Upper lobe of right lung (tissue), 1 donor: ENCODE results near the gene CAPNS1. TPM values are rescaled to one million over a fixed set of nuclear protein-coding genes. Genes with fewer than 3 reads are reported as not detected.

Source experiments
- ATAC-seq: fragments of 200-7000 bp; cut with Tn5 transposase; one replicate; pipeline ENCODE4 v1.9.1; 2020; ENCODE audit warnings: mild to moderate bottlenecking, moderate library complexity
- DNase-seq: peaks from one replicate; pipeline ENCODE4 v3.0.0-alpha.2; 2020
- H3K27ac ChIP-seq: fragments of 200-600 bp; one replicate; pipeline ENCODE4 v1.8.0; 2022
- H3K27me3 ChIP-seq: fragments of 200-600 bp; one replicate; pipeline ENCODE4 v1.8.0; 2022; ENCODE audit warnings: mild to moderate bottlenecking
- H3K36me3 ChIP-seq: fragments of 200-600 bp; one replicate; pipeline ENCODE4 v1.8.0; 2022
- H3K4me1 ChIP-seq: fragments of 200-600 bp; one replicate; pipeline ENCODE4 v1.8.0; 2022
- H3K4me3 ChIP-seq: fragments of 200-600 bp; one replicate; pipeline ENCODE4 v1.8.0; 2022; ENCODE audit warnings: mild to moderate bottlenecking
- H3K9me3 ChIP-seq: fragments of 200-600 bp; one replicate; pipeline ENCODE4 v1.8.0; 2022
- intact Hi-C: fragments of 100-400 bp; cut with DNase I; formaldehyde crosslinking; loops from one replicate; pipeline ENCODE4 v1.11.0; 2022
- total RNA-seq: library from RNA; stranded (reverse); fragmentation: NEBNext Ultra II Directional; extraction: Animal tissue kit (Norgen Biotek cat#: 25700); gene quantifications from one replicate; pipeline ENCODE4 v1.2.1, GENCODE V29; 2021
- TF ChIP-seq, protein P1 (sequence below): fragments of 200-600 bp; IDR thresholded peaks from one replicate; pipeline ENCODE4 v1.8.0; 2022; ENCODE audit warnings: antibody characterized with exemption
- donor health status: DM: no; HTN: yes; CAD: no; lungs with severe emphysema.

CAPNS1 gene
- total RNA-seq, 1 donor from 2014 or later, result 582 TPM

DNA sequence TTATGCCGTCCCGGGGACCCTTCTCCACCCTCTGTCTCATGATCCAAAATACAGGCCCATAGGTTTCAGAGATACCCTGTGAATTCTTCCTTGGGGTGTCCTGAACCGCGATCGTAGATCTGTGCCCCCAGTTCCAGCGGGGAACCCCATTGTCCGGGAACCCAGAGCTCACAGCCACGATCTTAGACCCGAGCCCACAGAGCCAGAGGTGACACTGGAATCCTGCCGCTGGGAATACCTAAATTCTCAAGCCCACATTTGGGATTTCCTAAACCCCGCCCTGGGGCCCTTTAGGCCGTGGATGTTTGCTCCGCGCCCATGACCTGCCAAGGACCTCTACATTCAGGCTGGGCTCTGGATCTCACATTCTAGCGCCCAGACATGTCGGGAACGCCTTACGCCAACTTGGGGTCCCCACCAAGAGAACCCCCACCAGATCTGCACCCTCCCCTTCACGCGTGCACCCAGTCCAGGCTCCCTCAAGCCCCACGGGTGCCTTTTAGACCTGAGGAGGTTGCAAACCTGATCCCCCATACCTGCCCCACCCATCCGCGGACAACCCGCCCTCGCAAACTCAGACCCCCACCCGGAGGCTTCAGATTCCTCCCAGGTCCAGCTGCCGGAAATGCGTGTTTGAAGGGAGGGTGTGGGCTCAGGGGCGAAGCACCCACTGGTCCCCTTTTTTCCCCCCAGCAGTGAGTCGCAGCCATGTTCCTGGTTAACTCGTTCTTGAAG is 605 bp downstream of the CAPNS1 start:
- TF ChIP-seq, protein P1, sequence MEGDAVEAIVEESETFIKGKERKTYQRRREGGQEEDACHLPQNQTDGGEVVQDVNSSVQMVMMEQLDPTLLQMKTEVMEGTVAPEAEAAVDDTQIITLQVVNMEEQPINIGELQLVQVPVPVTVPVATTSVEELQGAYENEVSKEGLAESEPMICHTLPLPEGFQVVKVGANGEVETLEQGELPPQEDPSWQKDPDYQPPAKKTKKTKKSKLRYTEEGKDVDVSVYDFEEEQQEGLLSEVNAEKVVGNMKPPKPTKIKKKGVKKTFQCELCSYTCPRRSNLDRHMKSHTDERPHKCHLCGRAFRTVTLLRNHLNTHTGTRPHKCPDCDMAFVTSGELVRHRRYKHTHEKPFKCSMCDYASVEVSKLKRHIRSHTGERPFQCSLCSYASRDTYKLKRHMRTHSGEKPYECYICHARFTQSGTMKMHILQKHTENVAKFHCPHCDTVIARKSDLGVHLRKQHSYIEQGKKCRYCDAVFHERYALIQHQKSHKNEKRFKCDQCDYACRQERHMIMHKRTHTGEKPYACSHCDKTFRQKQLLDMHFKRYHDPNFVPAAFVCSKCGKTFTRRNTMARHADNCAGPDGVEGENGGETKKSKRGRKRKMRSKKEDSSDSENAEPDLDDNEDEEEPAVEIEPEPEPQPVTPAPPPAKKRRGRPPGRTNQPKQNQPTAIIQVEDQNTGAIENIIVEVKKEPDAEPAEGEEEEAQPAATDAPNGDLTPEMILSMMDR, result no peak
- no peaks in the 10 kb centered on the region for H3K27me3 ChIP-seq
- H3K36me3 ChIP-seq, result peaks cover 37% of the 10 kb centered on the region
- no peak for DNase-seq
- intact Hi-C loops, result no loop called here
- H3K4me1 ChIP-seq, result peaks cover 31% of the 10 kb centered on the region
- ATAC-seq, result peak; percentile 2
- peak overlapping the region; percentile 78 for H3K4me3 ChIP-seq
- peak overlapping the region; percentile 97 for H3K27ac ChIP-seq
- H3K9me3 ChIP-seq, result no peaks in the 10 kb centered on the region

DNA sequence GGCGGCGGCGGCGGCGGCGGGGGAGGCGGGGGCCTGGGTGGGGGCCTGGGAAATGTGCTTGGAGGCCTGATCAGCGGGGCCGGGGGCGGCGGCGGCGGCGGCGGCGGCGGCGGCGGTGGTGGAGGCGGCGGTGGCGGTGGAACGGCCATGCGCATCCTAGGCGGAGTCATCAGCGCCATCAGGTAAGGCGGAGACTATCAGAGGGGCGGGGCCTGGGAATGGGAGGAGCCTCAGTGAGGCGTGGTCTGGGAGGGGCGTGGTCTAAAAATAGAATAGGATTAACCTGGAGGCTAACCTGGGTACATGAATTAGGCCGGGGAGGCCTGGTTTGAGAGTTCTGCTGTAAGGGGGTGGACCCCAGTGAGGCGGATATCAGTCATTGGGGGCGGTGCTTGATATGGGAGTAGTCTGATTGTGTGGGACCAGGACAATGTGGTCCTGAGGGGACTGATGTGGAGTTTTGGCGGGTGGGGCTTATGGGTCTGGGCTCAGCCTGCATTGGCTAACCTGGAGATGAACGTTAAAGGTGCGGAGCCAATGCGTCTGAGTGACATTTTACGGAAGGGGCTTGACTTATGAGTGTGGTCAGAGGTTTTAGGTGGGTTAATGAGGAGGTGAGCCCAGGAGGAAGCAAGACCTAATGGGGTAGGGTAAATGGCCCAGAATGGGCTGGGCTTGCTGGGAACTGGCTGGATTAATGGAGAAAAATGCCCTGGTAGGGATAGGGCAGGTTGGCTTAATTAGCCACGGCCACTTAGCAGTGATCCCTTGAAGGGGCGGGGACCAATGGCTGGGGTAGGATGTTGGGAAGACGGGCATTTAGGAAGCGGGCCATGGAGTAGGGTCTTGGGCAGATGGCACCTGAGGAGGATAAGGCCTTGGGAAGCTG is 1.4 kb downstream of the CAPNS1 start:
- DNase-seq (peak; percentile 93), ATAC-seq (peak; percentile 85)
- TF ChIP-seq, protein P1, result no peak
- Histone ChIP-seq H3K27me3 (no peaks in the 10 kb centered on the region), H3K27ac (peak overlapping the region; percentile 97), H3K9me3 (no peaks in the 10 kb centered on the region), H3K4me1 (peaks cover 31% of the 10 kb centered on the region), H3K4me3 (peak overlapping the region; percentile 78), H3K36me3 (peaks cover 45% of the 10 kb centered on the region)
- intact Hi-C loops, result no loop called here

DNA sequence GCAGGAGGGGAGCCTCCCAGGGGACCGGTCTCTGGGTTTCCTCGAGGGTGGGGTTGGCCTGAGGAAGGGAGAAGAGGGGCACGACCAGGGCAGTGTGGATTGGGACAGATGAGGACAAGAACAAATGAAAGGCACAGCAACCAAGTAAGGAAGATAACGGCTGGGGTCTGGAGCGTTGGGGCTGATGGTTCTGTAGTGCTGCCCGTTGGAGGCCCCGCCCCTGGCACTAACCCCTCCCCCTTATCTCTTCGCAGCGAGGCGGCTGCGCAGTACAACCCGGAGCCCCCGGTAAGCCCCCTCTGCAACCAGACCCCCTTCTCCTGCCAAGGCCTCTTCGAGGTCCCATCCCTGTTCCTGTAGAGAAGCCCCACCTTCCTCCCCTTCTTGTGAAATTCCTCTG is 2.2 kb downstream of the CAPNS1 start:
- intact Hi-C loops, result no loop called here
- no peak for ATAC-seq
- Histone ChIP-seq H3K4me3 (no peak overlapping the region), H3K4me1 (peaks cover 23% of the 10 kb centered on the region), H3K36me3 (peaks cover 53% of the 10 kb centered on the region), H3K9me3 (no peaks in the 10 kb centered on the region), H3K27ac (no peak overlapping the region), H3K27me3 (no peaks in the 10 kb centered on the region)
- DNase-seq, result no peak
- TF ChIP-seq, protein P1, result no peak

DNA sequence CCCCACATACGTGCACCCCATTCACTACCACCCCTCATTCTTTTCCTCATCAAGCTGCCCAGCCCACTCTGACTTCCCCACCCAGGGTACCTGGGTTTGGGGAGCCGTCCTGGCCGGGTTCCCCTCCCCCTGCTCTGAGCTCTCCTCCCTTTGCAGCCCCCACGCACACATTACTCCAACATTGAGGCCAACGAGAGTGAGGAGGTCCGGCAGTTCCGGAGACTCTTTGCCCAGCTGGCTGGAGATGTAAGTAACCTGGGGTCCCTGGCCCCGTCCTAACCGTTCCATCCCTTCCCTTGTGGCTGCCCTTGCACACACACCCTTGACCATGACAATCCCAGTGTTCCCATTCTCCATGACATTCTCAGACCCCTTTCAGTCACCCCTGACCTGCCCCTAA is 2.6 kb downstream of the CAPNS1 start:
- Histone ChIP-seq H3K36me3 (peaks cover 57% of the 10 kb centered on the region), H3K27ac (no peak overlapping the region), H3K9me3 (no peaks in the 10 kb centered on the region), H3K4me3 (no peak overlapping the region), H3K4me1 (peaks cover 19% of the 10 kb centered on the region), H3K27me3 (no peaks in the 10 kb centered on the region)
- intact Hi-C loops, result no loop called here
- ATAC-seq (no peak), DNase-seq (no peak)
- TF ChIP-seq, protein P1, result no peak

DNA sequence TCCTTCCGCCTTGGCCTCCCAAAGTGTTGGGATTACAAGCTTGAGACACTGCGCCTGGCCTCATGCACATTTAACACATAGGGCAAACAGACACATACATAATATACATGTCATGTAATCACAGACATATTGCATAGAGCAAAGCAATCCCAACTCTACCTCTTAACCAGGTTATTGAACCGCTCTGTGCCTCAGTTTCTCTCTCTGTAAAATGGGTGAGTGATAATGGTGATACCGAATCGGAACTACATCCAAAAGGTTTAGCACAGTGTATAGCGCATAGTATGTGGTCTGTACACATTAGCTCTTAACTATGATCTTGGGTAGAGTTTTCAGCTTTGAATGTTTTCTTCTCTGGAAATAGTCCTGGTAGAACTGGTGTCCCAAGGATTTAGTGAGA is 4.8 kb downstream of the CAPNS1 start:
- intact Hi-C loops, result no loop called here
- ATAC-seq, result no peak
- TF ChIP-seq, protein P1, result no peak
- DNase-seq, result no peak
- peaks cover 78% of the 10 kb centered on the region for H3K36me3 ChIP-seq
- H3K9me3 ChIP-seq, result no peaks in the 10 kb centered on the region
- peaks cover 10% of the 10 kb centered on the region for H3K4me1 ChIP-seq
- H3K27ac ChIP-seq, result no peak overlapping the region
- no peaks in the 10 kb centered on the region for H3K27me3 ChIP-seq
- no peak overlapping the region for H3K4me3 ChIP-seq
